IPS-11a (cell line): ENCODE data around the gene ERO1A.
A peak's percentile ranks its signal among the peaks of the same experiment; 100 is the strongest.

Source experiments
- H3K4me3 ChIP-seq: one replicate; pipeline ENCODE4 v1.5.1; 2013; ENCODE audit warnings: low read depth, low read length, control low read depth

The ERO1A gene

GRCh38 chr14:52700701-52701172 lies 5.4 kb upstream of the ERO1A start:
- no peak overlapping the region for H3K4me3 ChIP-seq

GRCh38 chr14:52694761-52695480 lies 437 bp downstream of the ERO1A start:
- peak overlapping the region; percentile 74 for H3K4me3 ChIP-seq

GRCh38 chr14:52693532-52693931 lies 1.8 kb downstream of the ERO1A start:
- no peak overlapping the region for H3K4me3 ChIP-seq

- no peak overlapping the region for H3K4me3 ChIP-seq
Observed at GRCh38 chr14:52693036-52693435, 2.3 kb downstream of the ERO1A start.

DNA sequence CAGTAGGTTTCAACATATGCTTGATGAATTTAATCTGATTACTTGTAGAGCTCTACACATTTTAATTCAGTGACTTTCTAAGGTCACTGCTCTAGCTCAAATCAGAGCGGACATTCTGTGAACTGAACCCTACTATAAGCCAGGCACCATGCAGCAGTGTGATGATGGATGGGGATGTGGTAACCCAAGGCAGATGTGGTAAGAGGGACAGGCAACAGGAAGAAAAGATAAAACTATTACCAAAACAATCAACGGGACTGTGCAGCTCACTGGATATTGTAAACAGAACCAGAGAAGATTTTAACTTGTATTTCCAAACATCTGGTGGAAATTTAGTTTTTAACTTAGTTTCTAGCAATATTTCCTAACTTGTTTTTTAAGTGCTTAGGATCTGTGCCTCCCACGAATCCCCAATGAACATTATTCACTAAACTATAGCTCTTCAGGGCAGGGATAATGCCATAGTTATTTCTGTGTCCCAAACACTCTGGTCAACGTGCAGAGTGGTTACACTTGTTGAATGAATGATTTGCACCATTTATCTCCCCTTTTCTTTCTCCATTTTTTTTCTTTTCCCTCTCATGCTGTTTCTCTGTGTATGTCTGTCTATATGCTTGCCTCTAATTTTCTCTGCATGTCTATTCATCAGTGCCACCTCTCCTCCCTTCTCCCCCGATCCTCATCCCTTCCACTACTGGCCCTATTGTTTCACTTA lies 3.0 kb downstream of the ERO1A start:
- H3K4me3 ChIP-seq: no peak overlapping the region

DNA sequence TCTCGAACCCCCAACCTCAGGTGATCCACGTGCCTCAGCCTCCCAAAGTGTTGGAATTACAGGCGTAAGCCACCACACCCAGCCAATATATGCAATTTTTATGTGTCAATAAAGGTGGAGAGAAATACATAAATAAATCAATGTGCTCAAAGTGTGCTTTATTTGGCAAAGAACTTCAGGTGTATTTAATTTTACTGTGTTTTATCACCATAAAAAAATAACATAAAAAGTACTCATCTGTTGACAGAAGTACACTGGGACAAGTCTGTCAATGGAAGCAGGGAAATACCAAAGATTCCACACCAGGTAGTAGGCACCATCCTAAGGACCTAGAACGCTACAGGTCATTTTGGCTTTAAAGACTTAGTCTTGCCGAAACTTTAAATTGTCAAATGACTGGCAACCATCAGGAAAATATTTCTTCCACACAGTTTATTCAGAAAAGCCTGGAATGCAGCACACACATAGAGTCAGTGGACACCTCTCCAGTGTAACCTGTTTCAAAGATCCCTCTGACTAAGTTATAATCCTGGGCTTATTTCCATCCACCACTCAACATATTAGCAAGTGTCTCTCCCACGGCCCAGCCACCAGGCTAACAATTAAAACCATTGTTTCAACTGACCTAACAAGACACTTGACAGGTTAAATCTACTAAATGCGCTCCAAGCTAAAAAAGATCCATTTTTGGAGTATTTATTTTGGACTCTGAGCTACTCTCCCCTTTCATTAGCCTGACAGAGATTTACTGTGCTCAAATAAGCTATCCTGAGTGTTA lies 4.2 kb downstream of the ERO1A start:
- no peak overlapping the region for H3K4me3 ChIP-seq

- H3K4me3 ChIP-seq: no peak overlapping the region
Observed at GRCh38 chr14:52686176-52686575, 9.2 kb downstream of the ERO1A start.

GRCh38 chr14:52683985-52684520 lies 11.3 kb downstream of the ERO1A start:
- no peak overlapping the region for H3K4me3 ChIP-seq

GRCh38 chr14:52678591-52678990 lies 16.8 kb downstream of the ERO1A start:
- no peak overlapping the region for H3K4me3 ChIP-seq

GRCh38 chr14:52663850-52664249 lies 31.5 kb downstream of the ERO1A start:
- H3K4me3 ChIP-seq: no peak overlapping the region

GRCh38 chr14:52661314-52661713 lies 34.0 kb downstream of the ERO1A start:
- no peak overlapping the region for H3K4me3 ChIP-seq

DNA sequence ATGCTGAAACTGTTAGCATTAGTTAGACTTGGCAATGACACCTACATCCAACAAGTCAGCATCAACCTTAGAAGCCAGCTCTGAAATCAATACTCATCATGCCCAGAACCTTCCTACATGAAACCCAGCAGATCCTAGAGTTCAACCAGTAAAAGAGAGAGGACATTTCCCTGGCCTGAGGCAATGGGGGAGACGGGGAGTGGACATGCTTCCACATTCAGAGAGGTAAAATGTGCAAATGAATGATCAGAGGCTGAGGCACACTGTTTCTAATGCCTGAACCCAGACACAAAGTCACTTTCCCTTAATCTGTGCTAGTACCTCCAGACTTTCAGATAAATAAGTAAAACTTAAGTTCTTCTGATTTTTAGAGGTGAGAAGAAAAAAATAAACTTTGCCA lies 34.5 kb downstream of the ERO1A start:
- H3K4me3 ChIP-seq: no peak overlapping the region

- no peak overlapping the region for H3K4me3 ChIP-seq
Observed at GRCh38 chr14:52660325-52660724, 35.0 kb downstream of the ERO1A start.

DNA sequence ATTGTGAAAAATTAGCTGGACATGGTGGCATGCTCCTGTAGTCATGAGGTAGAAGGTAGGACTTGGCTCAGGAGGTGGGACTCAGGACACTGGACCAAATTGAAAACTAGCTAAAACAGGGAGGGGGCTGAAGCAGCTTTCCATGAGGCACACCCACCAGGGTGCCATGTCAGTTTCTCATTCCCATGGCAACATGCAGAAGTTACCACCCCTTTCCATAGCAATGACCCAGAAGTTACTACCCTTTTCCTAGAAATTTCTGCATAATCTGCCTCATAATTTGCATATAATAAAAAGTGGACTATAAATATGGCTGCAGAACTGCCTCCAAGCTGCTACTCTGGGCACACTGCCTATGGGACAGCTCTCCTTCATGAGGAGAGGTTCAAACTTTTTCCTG lies 38.5 kb downstream of the ERO1A start:
- H3K4me3 ChIP-seq: no peak overlapping the region

DNA sequence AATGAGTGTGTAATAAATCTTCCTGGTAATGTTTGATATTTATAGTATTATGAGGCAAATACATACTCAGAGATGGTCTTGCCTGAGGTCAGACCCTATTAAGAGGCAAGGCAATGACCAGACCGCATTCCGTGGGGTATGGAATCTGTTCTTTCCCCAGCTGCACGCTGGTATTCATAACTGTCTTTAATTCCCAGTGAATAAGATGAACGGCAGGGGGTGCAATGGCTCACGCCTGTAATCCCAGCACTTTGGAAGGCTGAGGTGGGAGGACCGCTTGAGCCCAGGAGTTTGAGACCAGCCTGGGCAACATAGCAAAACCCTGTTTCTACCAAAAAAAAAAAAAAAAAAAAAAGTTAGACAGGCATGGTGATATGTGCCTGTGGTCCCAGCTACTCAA lies 44.6 kb downstream of the ERO1A start:
- H3K4me3 ChIP-seq: no peak overlapping the region

GRCh38 chr14:52649511-52649910 lies 45.8 kb downstream of the ERO1A start:
- H3K4me3 ChIP-seq: no peak overlapping the region

- H3K4me3 ChIP-seq: no peak overlapping the region
Observed at GRCh38 chr14:52641745-52642144, 53.6 kb downstream of the ERO1A start.

DNA sequence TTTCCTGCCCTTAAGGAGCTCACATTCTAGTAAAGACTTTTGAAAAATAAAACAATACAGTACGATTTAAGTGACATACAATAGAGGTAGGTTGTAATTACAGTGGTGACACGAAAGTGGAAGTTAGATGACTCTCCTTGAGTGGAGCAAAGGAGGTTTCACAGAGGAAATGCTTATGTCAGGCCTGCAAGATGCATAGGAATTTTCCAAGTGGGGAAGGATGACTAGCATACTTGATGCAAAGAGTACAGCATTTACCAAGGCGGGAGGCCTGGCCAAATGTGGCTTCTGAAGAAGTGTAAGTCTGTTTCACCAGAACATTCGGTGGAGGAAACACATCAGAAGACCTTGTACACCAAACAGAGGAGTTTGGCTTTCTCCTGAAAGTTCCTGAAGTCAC lies 55.2 kb downstream of the ERO1A start:
- no peak overlapping the region for H3K4me3 ChIP-seq

DNA sequence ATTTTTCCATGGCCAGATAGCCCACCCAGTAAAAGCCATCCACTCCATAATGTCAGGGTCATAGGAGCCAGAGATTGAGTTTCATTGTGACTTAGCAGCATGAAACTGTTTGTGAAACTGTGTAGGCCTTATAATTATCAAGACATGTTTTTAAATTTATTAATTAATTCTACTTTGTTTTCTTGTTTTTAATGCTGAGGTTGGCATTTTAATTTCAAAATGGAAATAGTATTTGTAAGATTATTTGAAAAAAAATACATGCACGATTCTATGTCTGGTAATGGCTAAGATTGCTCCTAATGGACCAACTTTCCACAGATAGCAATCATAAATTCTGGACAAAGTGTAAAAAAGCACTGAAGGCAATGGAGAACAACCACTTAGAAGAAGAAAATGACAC lies 75.7 kb downstream of the ERO1A start:
- no peak overlapping the region for H3K4me3 ChIP-seq

GRCh38 chr14:52618602-52619001 lies 76.8 kb downstream of the ERO1A start:
- H3K4me3 ChIP-seq: no peak overlapping the region

DNA sequence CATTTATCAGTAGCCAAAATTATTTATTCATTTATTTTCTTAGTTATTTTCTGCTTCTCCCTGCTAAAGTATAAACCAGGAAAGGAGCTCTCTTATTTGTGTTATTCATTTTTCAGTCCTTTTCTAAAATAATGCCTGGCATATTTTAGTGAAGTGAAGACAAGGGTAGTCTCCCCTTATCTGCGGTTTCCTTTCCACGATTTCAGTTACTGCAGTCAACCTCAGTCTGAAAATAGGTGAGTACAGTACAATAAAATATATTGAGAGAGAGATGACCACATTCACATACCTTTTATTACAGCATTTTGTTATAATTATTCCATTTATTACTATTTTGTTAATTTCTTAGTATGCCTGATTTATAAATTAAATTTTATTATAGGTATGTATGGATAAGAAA lies 85.2 kb downstream of the ERO1A start:
- no peak overlapping the region for H3K4me3 ChIP-seq
